SK-N-SH (cell line): ENCODE data around the gene CHAC1. TPM values are rescaled to one million over a fixed set of nuclear protein-coding genes. Genes with fewer than 3 reads are reported as not detected.

Experiments
- CTCF ChIA-PET: fragments of 300-600, 350-600 bp; formaldehyde crosslinking; extraction: SDS; loops from one replicate; lab custom pipeline; 2021; lab: Yijun Ruan, JAX
- POLR2A ChIA-PET: fragments of 350-600 bp; sonication (Branson Sonifier 250); formaldehyde crosslinking; extraction: SDS; loops from one replicate; lab custom pipeline; 2020; ENCODE audit warnings: antibody characterized with exemption, inconsistent platforms; lab: Yijun Ruan, JAX
- DNase-seq: peaks from one replicate; pipeline ENCODE4 v3.0.0; 2012
- H2AFZ ChIP-seq: fragments of 200-600 bp; sonication (generic); 2 replicates; pipeline ENCODE4 v1.8.1; 2016; ENCODE audit warnings: antibody characterized with exemption, mild to moderate bottlenecking, low read depth
- H3F3A ChIP-seq: fragments of 200-600 bp; sonication (generic); replicated peaks from 2 replicates; pipeline ENCODE3; 2016; ENCODE audit warnings: antibody characterized with exemption, mild to moderate bottlenecking; ENCODE audit not compliant: insufficient read depth
- H3K27ac ChIP-seq, 2 experiments: fragments of 200-500 bp in 1 of 2; fragments of 200-600 bp in 1 of 2; sonication (Bioruptor generic) in 1 of 2; sonication (generic), shearing (Covaris generic) in 1 of 2; 2 replicates each; pipeline versions ENCODE4 v1.5.1 to v1.6.1; 2014 to 2016; ENCODE audit warnings: low read depth in 2 of 2, inconsistent platforms in 1 of 2, low read length in 1 of 2, mild to moderate bottlenecking in 1 of 2, mixed read lengths in 1 of 2
- H3K27me3 ChIP-seq: fragments of 200-600 bp; sonication (generic), shearing (Covaris generic); 2 replicates; pipeline ENCODE4 v1.6.1; 2016; ENCODE audit warnings: mixed run types; ENCODE audit not compliant: insufficient read depth
- H3K36me3 ChIP-seq, 2 experiments: fragments of 200-500 bp in 1 of 2; fragments of 200-600 bp in 1 of 2; sonication (Bioruptor generic) in 1 of 2; sonication (generic) in 1 of 2; replicated peaks in 1 of 2; 2 replicates each; pipeline versions ENCODE3 to v1.5.1; 2014 to 2016; ENCODE audit warnings: low read length in 1 of 2, mild to moderate bottlenecking in 1 of 2; ENCODE audit not compliant: insufficient read depth in 2 of 2, control insufficient read depth in 1 of 2
- H3K4me1 ChIP-seq, 2 experiments: fragments of 200-500 bp in 1 of 2; fragments of 200-600 bp in 1 of 2; sonication (Bioruptor generic) in 1 of 2; sonication (generic), shearing (Covaris generic) in 1 of 2; 2 replicates each; pipeline versions ENCODE4 v1.5.1 to v1.6.1; 2014 to 2016; ENCODE audit warnings: low read depth in 1 of 2, low read length in 1 of 2, mixed run types in 1 of 2; ENCODE audit not compliant: insufficient read depth in 2 of 2, control insufficient read depth in 1 of 2
- H3K4me2 ChIP-seq: fragments of 200-600 bp; sonication (generic), shearing (Covaris generic); 2 replicates; pipeline ENCODE4 v1.6.1; 2017; ENCODE audit warnings: mixed run types
- H3K4me3 ChIP-seq, 2 experiments: fragments of 200-500 bp in 1 of 2; fragments of 200-600 bp in 1 of 2; sonication (Bioruptor generic) in 1 of 2; sonication (generic), shearing (Covaris generic) in 1 of 2; 2 replicates each; pipeline versions ENCODE4 v1.5.1 to v1.8.1; 2014 to 2016; ENCODE audit warnings: low read depth in 2 of 2, inconsistent platforms in 1 of 2, low read length in 1 of 2, mild to moderate bottlenecking in 1 of 2, mixed read lengths in 1 of 2, moderate library complexity in 1 of 2
- H3K79me2 ChIP-seq: fragments of 200-600 bp; sonication (generic); 2 replicates; pipeline ENCODE4 v1.8.1; 2017; ENCODE audit warnings: mild to moderate bottlenecking; ENCODE audit not compliant: insufficient read depth
- H3K9ac ChIP-seq: fragments of 200-600 bp; sonication (generic); 2 replicates; pipeline ENCODE4 v1.6.1; 2017; ENCODE audit warnings: mixed run types
- H3K9me2 ChIP-seq: fragments of 200-600 bp; sonication (generic); 2 replicates; pipeline ENCODE4 v1.6.1; 2017; ENCODE audit warnings: mixed run types
- H3K9me3 ChIP-seq: fragments of 200-600 bp; sonication (generic); 2 replicates; pipeline ENCODE4 v1.6.1; 2017; ENCODE audit warnings: mixed run types, mild to moderate bottlenecking, moderate library complexity
- H4K20me1 ChIP-seq: fragments of 200-600 bp; sonication (generic); 2 replicates; pipeline ENCODE4 v1.6.1; 2017; ENCODE audit warnings: mild to moderate bottlenecking, mixed run types; ENCODE audit not compliant: insufficient read depth
- CTCF ChIP-seq: fragments of 200-600 bp; sonication (generic); IDR thresholded peaks from 2 replicates; pipeline ENCODE4 v1.6.1; 2017; ENCODE audit warnings: antibody characterized with exemption, mild to moderate bottlenecking, moderate library complexity
- EP300 ChIP-seq, 2 experiments: IDR thresholded peaks; 2 replicates each; pipeline versions ENCODE4 v1.4.0 to v1.6.1; 2012; ENCODE audit warnings: borderline replicate concordance in 1 of 2, low read depth in 1 of 2, low read length in 1 of 2
- EZH2phosphoT487 ChIP-seq: fragments of 200-600 bp; sonication (generic); IDR thresholded peaks from 2 replicates; pipeline ENCODE4 v1.6.1; 2017; ENCODE audit warnings: low read depth, mixed run types, mild to moderate bottlenecking, antibody characterized with exemption, moderate library complexity, borderline replicate concordance
- MAX ChIP-seq: IDR thresholded peaks from 2 replicates; pipeline ENCODE4 v1.4.0; 2012; ENCODE audit warnings: low read depth
- MEF2A ChIP-seq: IDR thresholded peaks from 2 replicates; pipeline ENCODE4 v1.4.0; 2012; ENCODE audit warnings: low read depth, borderline replicate concordance
- NFIC ChIP-seq: IDR thresholded peaks from 2 replicates; pipeline ENCODE4 v1.4.0; 2012; ENCODE audit warnings: borderline replicate concordance
- NRF1 ChIP-seq: IDR thresholded peaks from 2 replicates; pipeline ENCODE4 v1.6.1; 2012; ENCODE audit warnings: low read depth, mild to moderate bottlenecking, low read length
- POLR2AphosphoS5 ChIP-seq: IDR thresholded peaks from 2 replicates; pipeline ENCODE4 v1.6.1; 2012; ENCODE audit warnings: low read depth, low read length
- RCOR1 ChIP-seq: fragments of 150-350 bp; IDR thresholded peaks from 2 replicates; pipeline ENCODE4 v1.6.1; 2017; ENCODE audit warnings: antibody characterized with exemption, low read length
- RFX5 ChIP-seq: IDR thresholded peaks from 2 replicates; pipeline ENCODE4 v1.6.1; 2012; ENCODE audit warnings: mild to moderate bottlenecking, improper control_type of control experiment, low read length
- RXRA ChIP-seq: IDR thresholded peaks from 2 replicates; pipeline ENCODE4 v1.4.0; 2012; ENCODE audit warnings: low read depth, mild to moderate bottlenecking, borderline replicate concordance
- SMC3 ChIP-seq: IDR thresholded peaks from 2 replicates; pipeline ENCODE4 v1.6.1; 2012; ENCODE audit warnings: low read depth, low read length, improper control_type of control experiment
- TAF1 ChIP-seq: IDR thresholded peaks from 2 replicates; pipeline ENCODE4 v1.6.1; 2012; ENCODE audit warnings: low read depth, mild to moderate bottlenecking, low read length, moderate library complexity, borderline replicate concordance
- TEAD4 ChIP-seq: IDR thresholded peaks from 2 replicates; pipeline ENCODE4 v1.4.0; 2012; ENCODE audit warnings: mild to moderate bottlenecking, borderline replicate concordance; ENCODE audit not compliant: insufficient read depth
- USF1 ChIP-seq: IDR thresholded peaks from 2 replicates; pipeline ENCODE4 v1.4.0; 2012; ENCODE audit warnings: low read depth, borderline replicate concordance
- USF2 ChIP-seq: fragments of 150-350 bp; IDR thresholded peaks from 2 replicates; pipeline ENCODE4 v1.6.1; 2017; ENCODE audit warnings: antibody characterized with exemption, low read length, low read depth, borderline replicate concordance
- YY1 ChIP-seq: IDR thresholded peaks from 2 replicates; pipeline ENCODE4 v1.4.0; 2012; ENCODE audit warnings: low read depth, mild to moderate bottlenecking
- WGBS: methylation state at CpG from one replicate; pipeline ENCODE4 v1.1.6; 2017; ENCODE audit warnings: low lambda C conversion rate; 5-methylcytosine and 5-hydroxymethylcytosine counted together
- polyA plus RNA-seq, 3 experiments: library from polyadenylated mRNA; depleted of rRNA; stranded (reverse); fragments of >200 nt; gene quantifications; 2 replicates each; pipeline ENCODE4 v1.2.3, GENCODE V29; 2012
- TF ChIP-seq, protein P1 (sequence below): IDR thresholded peaks from 2 replicates; pipeline ENCODE4 v1.6.1; 2012; ENCODE audit warnings: mild to moderate bottlenecking, low read depth, low read length, moderate library complexity
- TF ChIP-seq, protein P2 (sequence below): fragments of 150-350 bp; IDR thresholded peaks from 2 replicates; pipeline ENCODE4 v1.6.1; 2016; ENCODE audit warnings: mild to moderate bottlenecking, low read depth, low read length

The CHAC1 gene
- polyA plus RNA-seq, 1 of the 3 experiments (the other 2 are of a cell fraction) = 9.3 TPM

GRCh38 chr15:40957041-40957555 lies 3.8 kb downstream of the CHAC1 start:
- Histone ChIP-seq H4K20me1 (peaks cover 21% of the 10 kb centered on the region), H3K36me3 (no peaks in the 10 kb centered on the region), H3F3A (no peaks in the 10 kb centered on the region), H3K4me3 (no peak overlapping the region), H3K79me2 (peaks cover 17% of the 10 kb centered on the region), H3K27me3 (no peaks in the 10 kb centered on the region), H3K4me1 (peaks cover 17 to 51% of the 10 kb centered on the region in 2 experiments; a peak in 3 of 4 replicates), H3K9ac (no peak overlapping the region), H2AFZ (no peak overlapping the region), H3K9me3 (no peaks in the 10 kb centered on the region), H3K4me2 (no peak overlapping the region), H3K27ac (peak overlapping the region in 1 of 2 experiments; percentile 35; a peak in 1 of 4 replicates), H3K9me2 (no peaks in the 10 kb centered on the region)
- POLR2A ChIA-PET = no interaction called here
- no peak for TF ChIP-seq SMC3
- TF ChIP-seq EP300 (IDR thresholded peaks at IDR 0.05; ENCODE audit: borderline replicate concordance in 1 of 2, low read depth in 1 of 2, low read length in 1 of 2) = no peak
- no peak for TF ChIP-seq USF2
- TF ChIP-seq MEF2A = no peak
- TF ChIP-seq RXRA = no peak
- no peak for TF ChIP-seq YY1
- TF ChIP-seq USF1 = no peak
- TF ChIP-seq POLR2AphosphoS5 = no peak
- TF ChIP-seq, protein P1, sequence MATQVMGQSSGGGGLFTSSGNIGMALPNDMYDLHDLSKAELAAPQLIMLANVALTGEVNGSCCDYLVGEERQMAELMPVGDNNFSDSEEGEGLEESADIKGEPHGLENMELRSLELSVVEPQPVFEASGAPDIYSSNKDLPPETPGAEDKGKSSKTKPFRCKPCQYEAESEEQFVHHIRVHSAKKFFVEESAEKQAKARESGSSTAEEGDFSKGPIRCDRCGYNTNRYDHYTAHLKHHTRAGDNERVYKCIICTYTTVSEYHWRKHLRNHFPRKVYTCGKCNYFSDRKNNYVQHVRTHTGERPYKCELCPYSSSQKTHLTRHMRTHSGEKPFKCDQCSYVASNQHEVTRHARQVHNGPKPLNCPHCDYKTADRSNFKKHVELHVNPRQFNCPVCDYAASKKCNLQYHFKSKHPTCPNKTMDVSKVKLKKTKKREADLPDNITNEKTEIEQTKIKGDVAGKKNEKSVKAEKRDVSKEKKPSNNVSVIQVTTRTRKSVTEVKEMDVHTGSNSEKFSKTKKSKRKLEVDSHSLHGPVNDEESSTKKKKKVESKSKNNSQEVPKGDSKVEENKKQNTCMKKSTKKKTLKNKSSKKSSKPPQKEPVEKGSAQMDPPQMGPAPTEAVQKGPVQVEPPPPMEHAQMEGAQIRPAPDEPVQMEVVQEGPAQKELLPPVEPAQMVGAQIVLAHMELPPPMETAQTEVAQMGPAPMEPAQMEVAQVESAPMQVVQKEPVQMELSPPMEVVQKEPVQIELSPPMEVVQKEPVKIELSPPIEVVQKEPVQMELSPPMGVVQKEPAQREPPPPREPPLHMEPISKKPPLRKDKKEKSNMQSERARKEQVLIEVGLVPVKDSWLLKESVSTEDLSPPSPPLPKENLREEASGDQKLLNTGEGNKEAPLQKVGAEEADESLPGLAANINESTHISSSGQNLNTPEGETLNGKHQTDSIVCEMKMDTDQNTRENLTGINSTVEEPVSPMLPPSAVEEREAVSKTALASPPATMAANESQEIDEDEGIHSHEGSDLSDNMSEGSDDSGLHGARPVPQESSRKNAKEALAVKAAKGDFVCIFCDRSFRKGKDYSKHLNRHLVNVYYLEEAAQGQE = no peak
- TF ChIP-seq TEAD4 = no peak
- TF ChIP-seq CTCF = no peak
- TF ChIP-seq NRF1 = no peak
- no peak for TF ChIP-seq MAX
- TF ChIP-seq, protein P2, sequence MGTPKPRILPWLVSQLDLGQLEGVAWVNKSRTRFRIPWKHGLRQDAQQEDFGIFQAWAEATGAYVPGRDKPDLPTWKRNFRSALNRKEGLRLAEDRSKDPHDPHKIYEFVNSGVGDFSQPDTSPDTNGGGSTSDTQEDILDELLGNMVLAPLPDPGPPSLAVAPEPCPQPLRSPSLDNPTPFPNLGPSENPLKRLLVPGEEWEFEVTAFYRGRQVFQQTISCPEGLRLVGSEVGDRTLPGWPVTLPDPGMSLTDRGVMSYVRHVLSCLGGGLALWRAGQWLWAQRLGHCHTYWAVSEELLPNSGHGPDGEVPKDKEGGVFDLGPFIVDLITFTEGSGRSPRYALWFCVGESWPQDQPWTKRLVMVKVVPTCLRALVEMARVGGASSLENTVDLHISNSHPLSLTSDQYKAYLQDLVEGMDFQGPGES = no peak
- no peak for TF ChIP-seq NFIC
- no peak for TF ChIP-seq RFX5
- TF ChIP-seq TAF1 = no peak
- TF ChIP-seq RCOR1 = no peak
- TF ChIP-seq EZH2phosphoT487 = no peak
- 92% methylated on average over 4 of the region's 4 CpGs for WGBS
- no peak for DNase-seq
- CTCF ChIA-PET = interaction anchor here (1.4 to 2.4 kb wide), 3 partner anchors 15 to 51 kb away, joined by 4 to 17 read pairs (median 4); no protein-coding TSS in a partner anchor
